RWPE2 (cell line): ENCODE data around the gene IFITM2.

Experiments used
- ATAC-seq: fragments of 200-7000 bp; cut with Tn5 transposase; 3 replicates; pipeline ENCODE4 v1.9.1; 2021; ENCODE audit warnings: low read depth
- DNase-seq: peaks from one replicate; pipeline ENCODE4 v3.0.0-alpha.2; 2020; ENCODE audit warnings: low spot score
- H3K27ac ChIP-seq: fragments of 450-650 bp; 2 replicates; pipeline ENCODE4 v1.5.1; 2017; ENCODE audit warnings: mild to moderate bottlenecking; ENCODE audit not compliant: poor library complexity, severe bottlenecking
- H3K27me3 ChIP-seq: fragments of 250-450 bp; sonication (Bioruptor Pico); 2 replicates; pipeline ENCODE4 v1.5.1; 2021; ENCODE audit warnings: mild to moderate bottlenecking, moderate library complexity; ENCODE audit not compliant: insufficient read depth, poor library complexity, severe bottlenecking
- H3K36me3 ChIP-seq: fragments of 250-450 bp; sonication (Bioruptor Pico); 2 replicates; pipeline ENCODE4 v1.5.1; 2020; ENCODE audit warnings: low read depth, mild to moderate bottlenecking, moderate library complexity
- H3K4me1 ChIP-seq: fragments of 250-450 bp; sonication (Bioruptor Pico); 2 replicates; pipeline ENCODE4 v1.5.1; 2021; ENCODE audit warnings: mild to moderate bottlenecking, moderate library complexity; ENCODE audit not compliant: insufficient read depth, poor library complexity, severe bottlenecking
- H3K4me3 ChIP-seq: fragments of 250-450 bp; sonication (Bioruptor Pico); 2 replicates; pipeline ENCODE4 v1.5.1; 2021; ENCODE audit warnings: mild to moderate bottlenecking, moderate library complexity; ENCODE audit not compliant: severe bottlenecking
- H3K9me3 ChIP-seq: fragments of 250-450 bp; sonication (Bioruptor Pico); 2 replicates; pipeline ENCODE4 v1.5.1; 2021; ENCODE audit warnings: mild to moderate bottlenecking, moderate library complexity; ENCODE audit not compliant: severe bottlenecking
- CTCF ChIP-seq: fragments of 450-650 bp; IDR thresholded peaks from one replicate; pipeline ENCODE4 v1.5.1; 2017; ENCODE audit warnings: mild to moderate bottlenecking, moderate library complexity; ENCODE audit not compliant: poor library complexity, severe bottlenecking

IFITM2 gene

GRCh38 chr11:334264-334994 is 26.8 kb downstream of the IFITM2 start:
- DNase-seq, result no peak

GRCh38 chr11:335779-336658 is 28.4 kb downstream of the IFITM2 start:
- TF ChIP-seq CTCF, result no peak
- no peak for ATAC-seq
- no peaks in the 10 kb centered on the region for H3K9me3 ChIP-seq
- H3K4me1 ChIP-seq, result no peaks in the 10 kb centered on the region
- no peaks in the 10 kb centered on the region for H3K36me3 ChIP-seq
- no peaks in the 10 kb centered on the region for H3K27me3 ChIP-seq
- no peak for DNase-seq
- H3K27ac ChIP-seq, result no peak overlapping the region
- no peak overlapping the region for H3K4me3 ChIP-seq

More at GRCh38 chr11:334264-334994, 26.8 kb downstream of the IFITM2 start:
- TF ChIP-seq CTCF, result no peak
- Histone ChIP-seq H3K27me3 (no peaks in the 10 kb centered on the region), H3K9me3 (no peaks in the 10 kb centered on the region), H3K4me1 (no peaks in the 10 kb centered on the region), H3K36me3 (no peaks in the 10 kb centered on the region), H3K4me3 (no peak overlapping the region), H3K27ac (no peak overlapping the region)
- no peak for ATAC-seq

GRCh38 chr11:336659-337198 is 29.1 kb downstream of the IFITM2 start:
- Histone ChIP-seq H3K9me3 (no peaks in the 10 kb centered on the region), H3K4me3 (no peak overlapping the region), H3K4me1 (no peaks in the 10 kb centered on the region), H3K27ac (no peak overlapping the region), H3K36me3 (no peaks in the 10 kb centered on the region), H3K27me3 (no peaks in the 10 kb centered on the region)
- no peak for TF ChIP-seq CTCF
- no peak for DNase-seq
- ATAC-seq, result no peak

- Histone ChIP-seq H3K4me3 (no peak overlapping the region), H3K9me3 (no peaks in the 10 kb centered on the region), H3K27me3 (no peaks in the 10 kb centered on the region), H3K36me3 (no peaks in the 10 kb centered on the region), H3K27ac (no peak overlapping the region), H3K4me1 (no peaks in the 10 kb centered on the region)
- no peak for TF ChIP-seq CTCF
- no peak for DNase-seq
- ATAC-seq, result no peak
Observed at GRCh38 chr11:337711-338110, 30.1 kb downstream of the IFITM2 start.
